ENCODE measurements around the gene RTP2. TPM values are rescaled to one million over a fixed set of nuclear protein-coding genes. Genes with fewer than 3 reads are reported as not detected.
A peak's percentile ranks its signal among the peaks of the same experiment; 100 is the strongest.

Gene RTP2
- total RNA-seq, 4 donors from 2014 or later = not detected

DNA sequence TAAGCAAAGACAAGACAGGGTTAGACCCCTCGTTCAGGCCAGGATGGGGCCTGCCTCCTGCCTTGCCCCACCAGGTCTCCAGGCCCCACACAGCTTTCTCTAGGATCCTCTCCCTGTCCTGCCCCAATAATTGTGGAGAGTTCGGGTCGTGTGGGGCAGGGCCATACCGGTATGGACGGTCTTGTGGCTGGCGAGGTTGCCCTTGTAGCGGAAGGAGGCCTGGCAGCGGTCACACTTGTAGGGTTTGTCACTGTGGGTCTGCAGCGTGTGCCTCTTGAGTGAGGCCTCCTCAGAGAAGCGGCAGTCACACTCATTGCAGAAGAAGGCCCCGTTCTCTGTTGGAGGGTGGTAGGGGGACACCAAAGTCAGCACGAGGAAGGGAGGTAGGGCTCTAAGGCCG, 24.2 kb upstream of the RTP2 start:
- no peaks in the 10 kb centered on the region for H3K27me3 ChIP-seq
- peak overlapping the region; percentile 25 to 46 (median 38) for H3K27ac ChIP-seq
- DNase-seq = no peak
- no peak overlapping the region for H3K4me3 ChIP-seq
- TF ChIP-seq, protein P1, sequence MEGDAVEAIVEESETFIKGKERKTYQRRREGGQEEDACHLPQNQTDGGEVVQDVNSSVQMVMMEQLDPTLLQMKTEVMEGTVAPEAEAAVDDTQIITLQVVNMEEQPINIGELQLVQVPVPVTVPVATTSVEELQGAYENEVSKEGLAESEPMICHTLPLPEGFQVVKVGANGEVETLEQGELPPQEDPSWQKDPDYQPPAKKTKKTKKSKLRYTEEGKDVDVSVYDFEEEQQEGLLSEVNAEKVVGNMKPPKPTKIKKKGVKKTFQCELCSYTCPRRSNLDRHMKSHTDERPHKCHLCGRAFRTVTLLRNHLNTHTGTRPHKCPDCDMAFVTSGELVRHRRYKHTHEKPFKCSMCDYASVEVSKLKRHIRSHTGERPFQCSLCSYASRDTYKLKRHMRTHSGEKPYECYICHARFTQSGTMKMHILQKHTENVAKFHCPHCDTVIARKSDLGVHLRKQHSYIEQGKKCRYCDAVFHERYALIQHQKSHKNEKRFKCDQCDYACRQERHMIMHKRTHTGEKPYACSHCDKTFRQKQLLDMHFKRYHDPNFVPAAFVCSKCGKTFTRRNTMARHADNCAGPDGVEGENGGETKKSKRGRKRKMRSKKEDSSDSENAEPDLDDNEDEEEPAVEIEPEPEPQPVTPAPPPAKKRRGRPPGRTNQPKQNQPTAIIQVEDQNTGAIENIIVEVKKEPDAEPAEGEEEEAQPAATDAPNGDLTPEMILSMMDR (IDR thresholded peaks at IDR 0.05) = no peak
- no peak for TF ChIP-seq POLR2A (IDR thresholded peaks at IDR 0.05)
- H3K9me3 ChIP-seq = no peaks in the 10 kb centered on the region
- peaks cover 8 to 41% (median 15%) of the 10 kb centered on the region in 3 donors for H3K4me1 ChIP-seq
- peaks cover 81 to 100% (median 96%) of the 10 kb centered on the region in 3 donors for H3K36me3 ChIP-seq
- intact Hi-C loops (cut with DNase I) = no loop called here
- 84 to 92% methylated on average over 5 to 6 of the region's 13 CpGs for WGBS, 2 donors

DNA sequence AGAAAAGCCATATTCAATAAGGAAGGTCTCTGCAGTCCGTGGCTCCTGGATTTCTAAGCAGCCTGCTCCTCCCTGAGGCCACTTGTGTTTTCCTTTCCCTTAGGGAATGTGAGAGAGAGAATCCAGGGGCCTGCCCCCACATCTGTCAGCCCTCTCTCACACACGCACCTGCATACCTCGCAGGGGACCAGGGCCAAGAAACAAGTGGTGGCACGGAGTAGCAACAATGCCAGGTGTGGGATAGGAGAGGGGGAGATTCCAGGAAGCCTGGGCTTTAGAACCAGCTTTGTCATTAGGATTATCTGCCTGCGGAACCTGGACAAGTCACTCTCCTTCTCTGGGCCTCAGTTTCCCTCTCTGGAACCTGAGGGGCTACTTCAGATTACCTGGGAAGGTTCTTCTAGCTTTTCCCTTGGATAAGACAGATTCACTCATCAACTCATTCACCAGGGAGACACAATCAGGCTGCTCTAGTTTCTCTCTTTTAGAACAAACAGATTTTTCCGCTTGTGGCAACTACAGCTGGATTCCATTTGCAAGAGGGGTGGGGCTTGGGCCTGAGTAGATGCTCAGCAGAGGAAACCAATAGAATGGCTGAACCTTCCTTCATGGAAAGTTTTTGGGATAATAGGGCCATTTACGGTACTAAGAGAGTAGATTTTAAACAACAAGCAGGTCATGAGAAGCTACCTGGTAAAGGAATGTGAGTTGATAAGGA, 23.5 kb upstream of the RTP2 start:
- 51 to 53% methylated on average over 3 to 5 of the region's 7 CpGs for WGBS, 2 donors
- no peak overlapping the region for H3K4me3 ChIP-seq

DNA sequence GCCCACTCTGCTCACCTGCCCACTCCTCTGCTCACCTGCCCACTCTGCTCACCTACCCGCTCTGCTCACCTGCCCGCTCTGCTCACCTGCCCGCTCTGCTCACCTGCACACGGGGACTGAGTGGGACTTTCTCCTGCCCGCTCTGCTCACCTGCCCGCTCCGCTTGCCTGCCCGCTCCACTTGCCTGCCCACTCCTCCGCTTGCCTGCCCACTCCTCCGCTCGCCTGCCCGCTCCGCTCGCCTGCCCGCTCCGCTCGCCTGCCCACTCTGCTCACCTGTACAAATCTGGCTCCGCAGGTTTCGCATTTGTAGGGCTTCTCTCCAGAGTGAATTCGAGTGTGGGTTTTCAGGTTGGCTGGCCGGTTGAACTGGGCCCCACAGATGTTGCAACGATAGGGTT, 22.9 kb upstream of the RTP2 start:
- H3K36me3 ChIP-seq = peaks cover 78 to 100% (median 96%) of the 10 kb centered on the region in 3 donors
- no peak overlapping the region for H3K4me3 ChIP-seq
- peak overlapping the region; percentile 32 to 50 (median 44) for H3K27ac ChIP-seq
- no peak for TF ChIP-seq POLR2A (IDR thresholded peaks at IDR 0.05)
- intact Hi-C loops (cut with DNase I) = no loop called here
- H3K27me3 ChIP-seq = no peaks in the 10 kb centered on the region
- 57 to 85% methylated on average over 21 to 22 of the region's 22 CpGs for WGBS, 2 donors
- no peak for DNase-seq
- H3K4me1 ChIP-seq = peaks cover 8 to 41% (median 15%) of the 10 kb centered on the region in 3 donors
- no peaks in the 10 kb centered on the region for H3K9me3 ChIP-seq

More for the DNA sequence above, 23.5 kb upstream of the RTP2 start:
- intact Hi-C loops (cut with DNase I) = no loop called here
- Histone ChIP-seq H3K27ac (peak overlapping the region; percentile 10 to 46 (median 38)), H3K9me3 (no peaks in the 10 kb centered on the region), H3K4me1 (peaks cover 8 to 41% (median 15%) of the 10 kb centered on the region in 3 donors), H3K36me3 (peaks cover 80 to 100% (median 96%) of the 10 kb centered on the region in 3 donors), H3K27me3 (no peaks in the 10 kb centered on the region)
- TF ChIP-seq, protein P1 (IDR thresholded peaks at IDR 0.05) = no peak
- no peak for TF ChIP-seq POLR2A (IDR thresholded peaks at IDR 0.05)
- DNase-seq = no peak

DNA sequence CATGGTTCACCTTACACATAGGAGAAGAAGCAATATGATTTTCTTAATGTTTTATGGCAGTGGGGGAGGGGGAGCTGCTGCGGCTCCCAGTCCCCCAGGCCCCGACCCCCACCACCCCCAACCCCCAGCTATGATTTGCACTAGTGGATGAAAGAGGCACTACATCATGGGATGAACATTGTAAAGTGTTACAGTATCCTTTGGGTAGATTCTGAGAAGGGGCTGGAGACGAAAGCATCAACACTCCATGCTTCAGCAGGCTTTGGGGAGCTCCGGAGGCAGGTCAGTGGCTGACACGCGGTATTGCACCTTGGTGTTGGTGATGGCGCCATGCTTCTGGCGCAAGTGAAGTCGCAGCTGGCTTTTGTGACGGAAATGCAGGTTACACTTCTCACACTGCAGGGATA, 19.9 kb upstream of the RTP2 start:
- 88 to 95% methylated on average over 8 to 10 of the region's 10 CpGs for WGBS, 2 donors
- peaks cover 8 to 27% (median 15%) of the 10 kb centered on the region in 3 donors for H3K4me1 ChIP-seq
- intact Hi-C loops (cut with DNase I) = no loop called here
- H3K9me3 ChIP-seq = no peaks in the 10 kb centered on the region
- no peak overlapping the region for H3K27ac ChIP-seq
- no peaks in the 10 kb centered on the region for H3K27me3 ChIP-seq
- H3K4me3 ChIP-seq = no peak overlapping the region
- TF ChIP-seq, protein P1 (IDR thresholded peaks at IDR 0.05) = no peak
- no peak for TF ChIP-seq POLR2A (IDR thresholded peaks at IDR 0.05)
- peaks cover 49 to 70% (median 66%) of the 10 kb centered on the region in 3 donors for H3K36me3 ChIP-seq
- DNase-seq = no peak

DNA sequence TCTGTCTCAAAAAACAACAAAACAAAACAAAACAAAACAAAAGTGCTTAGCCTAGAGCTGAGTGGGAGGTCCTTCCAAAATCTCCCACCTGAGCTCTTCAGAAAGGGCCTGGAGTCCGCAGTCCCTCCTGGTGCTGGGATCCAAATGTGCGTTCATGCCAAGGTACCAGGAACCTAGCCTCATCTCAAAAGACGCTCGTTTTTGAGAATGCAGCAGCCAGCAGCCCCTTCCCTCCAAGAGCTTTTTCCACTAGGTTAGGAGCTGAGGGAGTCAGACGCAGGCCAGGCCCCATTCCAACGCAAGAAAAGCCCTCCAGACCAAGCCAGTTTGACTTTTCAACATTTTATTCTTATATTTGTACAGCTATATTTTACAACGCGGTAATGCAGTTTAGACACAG, 18.7 kb upstream of the RTP2 start:
- Histone ChIP-seq H3K9me3 (no peaks in the 10 kb centered on the region), H3K4me1 (peaks cover 0 to 15% (median 6%) of the 10 kb centered on the region in 3 donors), H3K27me3 (no peaks in the 10 kb centered on the region), H3K4me3 (no peak overlapping the region), H3K36me3 (peaks cover 39 to 58% (median 54%) of the 10 kb centered on the region in 3 donors), H3K27ac (no peak overlapping the region)
- intact Hi-C loops (cut with DNase I) = no loop called here
- WGBS, 2 donors = 80 to 94% methylated on average over 7 to 8 of the region's 8 CpGs
- no peak for DNase-seq
- TF ChIP-seq POLR2A (IDR thresholded peaks at IDR 0.05) = no peak
- TF ChIP-seq, protein P1 (IDR thresholded peaks at IDR 0.05) = no peak

Data from esophagus squamous epithelium (tissue), 5 donors.